H1 (cell line): ENCODE measurements around the gene PDE8A. TPM values are rescaled to one million over a fixed set of nuclear protein-coding genes. Genes with fewer than 3 reads are reported as not detected.

Experiments
- CTCF ChIA-PET: fragments of 300-600 bp; sonication (Branson Sonifier 250); formaldehyde crosslinking; loops from one replicate; lab custom pipeline; 2021; ENCODE audit not compliant: partially characterized antibody; lab: Charles Lee
- POLR2A ChIA-PET: fragments of 300-600 bp; sonication (Branson Sonifier 250); formaldehyde crosslinking; loops from one replicate; lab custom pipeline; 2021; ENCODE audit warnings: inconsistent platforms; ENCODE audit not compliant: partially characterized antibody; lab: Charles Lee
- DNase-seq, 2 experiments: peaks; one replicate each; pipeline versions ENCODE4 v3.0.0 to v3.0.0-alpha.2; 2010 to 2022; ENCODE audit warnings: low spot score in 2 of 2, low read depth in 1 of 2, mixed read lengths in 1 of 2
- FAIRE-seq: peaks from 2 replicates; lab custom pipeline; 2011; peaks lifted over from hg19 to GRCh38; lab: Jason Lieb, UNC
- H2AFZ ChIP-seq: 2 replicates; pipeline ENCODE4 v1.8.1; 2012; ENCODE audit warnings: low read length, inconsistent platforms
- H2AK5ac ChIP-seq: 2 replicates; pipeline ENCODE4 v1.6.1; 2013; ENCODE audit warnings: low read depth, low read length
- H2BK120ac ChIP-seq: replicated peaks from 2 replicates; pipeline ENCODE3; 2013; ENCODE audit warnings: low read depth, low read length, inconsistent platforms
- H2BK12ac ChIP-seq: 2 replicates; pipeline ENCODE4 v1.6.1; 2013; ENCODE audit warnings: low read depth, low read length
- H2BK15ac ChIP-seq: 2 replicates; pipeline ENCODE4 v1.6.1; 2013; ENCODE audit warnings: low read length
- H2BK20ac ChIP-seq: 2 replicates; pipeline ENCODE4 v1.6.1; 2013; ENCODE audit warnings: low read length
- H2BK5ac ChIP-seq: 2 replicates; pipeline ENCODE4 v1.6.1; 2013; ENCODE audit warnings: low read depth, low read length
- H3K14ac ChIP-seq: 2 replicates; pipeline ENCODE4 v1.6.1; 2013; ENCODE audit warnings: inconsistent platforms; ENCODE audit not compliant: insufficient read length
- H3K18ac ChIP-seq: 2 replicates; pipeline ENCODE4 v1.6.1; 2013; ENCODE audit warnings: low read length; ENCODE audit errors: extremely low read depth
- H3K23ac ChIP-seq: 2 replicates; pipeline ENCODE4 v1.6.1; 2013; ENCODE audit warnings: inconsistent platforms; ENCODE audit not compliant: insufficient read length
- H3K23me2 ChIP-seq: 2 replicates; pipeline ENCODE4 v1.6.1; 2013; ENCODE audit warnings: low read depth, low read length
- H3K27ac ChIP-seq: 2 replicates; pipeline ENCODE4 v1.6.1; 2011; ENCODE audit warnings: low read depth, low read length, inconsistent platforms
- H3K27me3 ChIP-seq, 4 experiments: replicated peaks in 1 of 4; 1 replicate in 1 of 4; 2 replicates in 3 of 4; pipeline versions ENCODE4 v1.6.1 to v1.8.1; 2011 to 2013; ENCODE audit warnings: low read length in 3 of 4, mild to moderate bottlenecking in 3 of 4, inconsistent platforms in 2 of 4, mixed read lengths in 2 of 4, moderate library complexity in 1 of 4; ENCODE audit not compliant: control insufficient read depth in 3 of 4, insufficient read depth in 3 of 4; ENCODE audit errors: extremely low read depth in 1 of 4
- H3K36me3 ChIP-seq, 4 experiments: 2 replicates each; pipeline versions ENCODE4 v1.6.1 to v1.8.1; 2011 to 2013; ENCODE audit warnings: mild to moderate bottlenecking in 4 of 4, low read length in 3 of 4, moderate library complexity in 2 of 4, control low read depth in 1 of 4, inconsistent platforms in 1 of 4; ENCODE audit not compliant: insufficient read depth in 4 of 4, control insufficient read depth in 2 of 4
- H3K4ac ChIP-seq: replicated peaks from 2 replicates; pipeline ENCODE3; 2013; ENCODE audit warnings: low read length, low read depth, mixed read lengths, inconsistent platforms; ENCODE audit not compliant: insufficient read length
- H3K4me1 ChIP-seq, 4 experiments: replicated peaks in 1 of 4; 1 replicate in 1 of 4; 2 replicates in 3 of 4; pipeline versions ENCODE4 v1.6.1 to v1.8.1; 2011 to 2013; ENCODE audit warnings: low read length in 3 of 4, inconsistent platforms in 2 of 4, mixed read lengths in 1 of 4; ENCODE audit not compliant: insufficient read depth in 4 of 4, control insufficient read depth in 3 of 4
- H3K4me2 ChIP-seq, 2 experiments: 2 replicates each; pipeline versions ENCODE4 v1.6.1 to v1.8.1; 2011 to 2013; ENCODE audit warnings: low read depth in 2 of 2, low read length in 2 of 2, control low read depth in 1 of 2, inconsistent platforms in 1 of 2, mild to moderate bottlenecking in 1 of 2; ENCODE audit not compliant: insufficient read depth in 1 of 2
- H3K4me3 ChIP-seq, 4 experiments: fragments of 200-600, 300-600 bp in 1 of 4; sonication (generic), shearing (Covaris generic), sonication (Bioruptor Twin) in 1 of 4; 2 replicates each; pipeline versions ENCODE4 v1.5.1 to v1.8.1; 2011 to 2016; ENCODE audit warnings: low read length in 4 of 4, low read depth in 3 of 4, control low read depth in 2 of 4, inconsistent platforms in 2 of 4, mild to moderate bottlenecking in 2 of 4, mixed read lengths in 1 of 4, moderate library complexity in 1 of 4; ENCODE audit not compliant: insufficient read depth in 2 of 4; ENCODE audit errors: extremely low read depth in 1 of 4
- H3K56ac ChIP-seq: replicated peaks from 2 replicates; pipeline ENCODE3; 2013; ENCODE audit warnings: low read depth, mild to moderate bottlenecking, mixed read lengths, low read length, inconsistent platforms; ENCODE audit not compliant: insufficient read length
- H3K79me1 ChIP-seq: 2 replicates; pipeline ENCODE4 v1.6.1; 2013; ENCODE audit warnings: low read depth, low read length, control low read depth
- H3K79me2 ChIP-seq, 2 experiments: 2 replicates each; pipeline versions ENCODE4 v1.6.1 to v1.8.1; 2012 to 2013; ENCODE audit warnings: low read length in 2 of 2, mild to moderate bottlenecking in 2 of 2, inconsistent platforms in 1 of 2; ENCODE audit not compliant: insufficient read depth in 2 of 2, control insufficient read depth in 1 of 2
- H3K9ac ChIP-seq, 4 experiments: replicated peaks in 1 of 4; 1 replicate in 1 of 4; 2 replicates in 3 of 4; pipeline versions ENCODE4 v1.6.1 to v1.8.1; 2011 to 2013; ENCODE audit warnings: low read depth in 3 of 4, low read length in 3 of 4, control low read depth in 2 of 4, mild to moderate bottlenecking in 2 of 4, moderate library complexity in 2 of 4, inconsistent platforms in 1 of 4; ENCODE audit errors: extremely low read depth in 1 of 4
- H3K9me3 ChIP-seq, 2 experiments: 2 replicates each; pipeline versions ENCODE4 v1.6.1 to v1.8.1; 2012 to 2013; ENCODE audit warnings: mild to moderate bottlenecking in 2 of 2, moderate library complexity in 2 of 2, control low read depth in 1 of 2, inconsistent platforms in 1 of 2, low read depth in 1 of 2, low read length in 1 of 2, mixed read lengths in 1 of 2; ENCODE audit not compliant: insufficient read depth in 2 of 2
- H4K20me1 ChIP-seq, 2 experiments: replicated peaks in 1 of 2; 2 replicates each; pipeline versions ENCODE3 to v1.8.1; 2011 to 2013; ENCODE audit warnings: inconsistent platforms in 2 of 2, low read length in 2 of 2, mild to moderate bottlenecking in 1 of 2; ENCODE audit not compliant: insufficient read depth in 2 of 2, control insufficient read depth in 1 of 2
- H4K5ac ChIP-seq: 2 replicates; pipeline ENCODE4 v1.6.1; 2013; ENCODE audit warnings: low read length, low read depth, mixed read lengths, inconsistent platforms; ENCODE audit not compliant: insufficient read length
- H4K8ac ChIP-seq: 2 replicates; pipeline ENCODE4 v1.8.0; 2013; ENCODE audit warnings: mild to moderate bottlenecking, moderate library complexity, low read length, inconsistent platforms; ENCODE audit not compliant: insufficient read depth; ENCODE audit errors: extremely low read depth
- H4K91ac ChIP-seq: replicated peaks from 2 replicates; pipeline ENCODE3; 2013; ENCODE audit warnings: low read length, mixed read lengths, inconsistent platforms; ENCODE audit not compliant: insufficient read length
- BRCA1 ChIP-seq: IDR thresholded peaks from 2 replicates; pipeline ENCODE4 v1.6.1; 2012; ENCODE audit warnings: low read depth, low read length, improper control_type of control experiment
- CBX8 ChIP-seq: fragments of 300-800, 300-1000 bp; sonication (generic); IDR thresholded peaks from 2 replicates; pipeline ENCODE4 v1.7.1; 2016; ENCODE audit warnings: low read depth, low read length, borderline replicate concordance
- EGR1 ChIP-seq: IDR thresholded peaks from 2 replicates; pipeline ENCODE4 v1.6.1; 2011; ENCODE audit warnings: low read depth, low read length, borderline replicate concordance
- RBBP5 ChIP-seq: IDR thresholded peaks from 2 replicates; pipeline ENCODE4 v1.7.1; 2012; ENCODE audit warnings: low read depth, mild to moderate bottlenecking, inconsistent platforms, low read length, moderate library complexity, borderline replicate concordance
- SIX5 ChIP-seq: IDR thresholded peaks from 2 replicates; pipeline ENCODE4 v1.6.1; 2011; ENCODE audit warnings: mild to moderate bottlenecking, low read depth, low read length
- SP2 ChIP-seq: IDR thresholded peaks from 2 replicates; pipeline ENCODE4 v1.6.1; 2012; ENCODE audit warnings: mild to moderate bottlenecking, low read length, inconsistent platforms
- WGBS, 2 experiments: shearing (Covaris generic) in 1 of 2; methylation state at CpG; one replicate each; pipeline versions ENCODE4 v1.1.6 to v1.1.7; 2013 to 2015; ENCODE audit warnings: low lambda C conversion rate in 2 of 2, mixed read lengths in 2 of 2, inconsistent platforms in 1 of 2, low coverage in 1 of 2, missing lambda C conversion rate in 1 of 2; ENCODE audit not compliant: insufficient replicate concordance in 2 of 2, insufficient coverage in 1 of 2, insufficient read length in 1 of 2; ENCODE audit errors: extremely low coverage in 1 of 2, missing lambda C conversion rate in 1 of 2; 5-methylcytosine and 5-hydroxymethylcytosine counted together
- polyA plus RNA-seq, 7 experiments: library from polyadenylated mRNA; depleted of rRNA in 3 of 7; stranded (reverse) in 5 of 7; unstranded in 2 of 7; fragments of >200 nt in 5 of 7; fragments of 200-250 nt in 2 of 7; gene quantifications; 1 replicate in 5 of 7; 2 replicates in 1 of 7; 4 replicates in 1 of 7; pipeline versions ENCODE4 v1.2.1 to v1.2.3, GENCODE V29; 2011 to 2013; ENCODE audit warnings: missing spikeins in 2 of 7, mixed read lengths in 2 of 7
- total RNA-seq: library from RNA; stranded (reverse); fragmentation: NEBNext Ultra II Directional; extraction: Animal tissue kit (Norgen Biotek cat#: 25700); gene quantifications from 2 replicates; pipeline ENCODE4 v1.2.1, GENCODE V29; 2021

The PDE8A gene
- total and polyA plus RNA-seq, 2 of the 8 experiments (the other 6 are each of a cell fraction or from before 2014, with no cell fraction given): 6.9 to 7.8 TPM

DNA sequence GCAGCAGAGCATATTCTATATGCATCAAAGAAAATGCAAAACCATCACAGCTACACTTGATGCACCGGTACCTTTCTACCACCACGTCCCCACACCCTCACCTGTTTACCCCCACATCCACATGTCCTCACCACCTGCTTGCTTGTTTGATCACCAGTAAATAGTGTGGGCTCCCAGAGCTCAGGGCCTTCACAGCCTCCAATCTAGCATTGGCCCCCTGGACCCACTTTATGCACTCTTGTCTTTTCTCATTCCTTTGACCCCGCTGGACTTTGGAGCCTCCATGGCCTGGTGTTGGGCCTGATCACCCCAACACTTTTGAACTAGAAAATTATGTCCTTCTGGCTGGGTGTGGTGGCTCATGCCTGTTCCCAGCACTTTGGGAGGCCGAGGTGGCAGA lies 190.1 kb downstream of the PDE8A start:
- H3K4me1 ChIP-seq: no peaks in the 10 kb centered on the region
- DNase-seq (no peak), FAIRE-seq (no peak)
- H3K27me3 ChIP-seq: no peaks in the 10 kb centered on the region
- H4K5ac ChIP-seq: no peak overlapping the region
- no peak overlapping the region for H3K56ac ChIP-seq
- H3K18ac ChIP-seq: no peak overlapping the region
- no peak overlapping the region for H2BK120ac ChIP-seq
- 83% methylated on average over 4 of the region's 4 CpGs; no CpG with 5 or more reads in 1 of the 2 experiments for WGBS, 2 experiments
- H3K23ac ChIP-seq: no peak overlapping the region
- no peak overlapping the region for H4K91ac ChIP-seq
- H2BK15ac ChIP-seq: no peak overlapping the region
- no peaks in the 10 kb centered on the region for H3K79me2 ChIP-seq
- no peak overlapping the region for H2BK20ac ChIP-seq
- no peak overlapping the region for H4K8ac ChIP-seq
- H3K27ac ChIP-seq: no peak overlapping the region
- no peak overlapping the region for H3K9ac ChIP-seq
- POLR2A ChIA-PET: no interaction called here
- no peak overlapping the region for H3K4ac ChIP-seq
- TF ChIP-seq SP2: no peak
- TF ChIP-seq SIX5: no peak
- TF ChIP-seq RBBP5: no peak
- TF ChIP-seq EGR1: no peak
- TF ChIP-seq CBX8: no peak
- no peak for TF ChIP-seq BRCA1
- no peak overlapping the region for H2AK5ac ChIP-seq
- H3K4me3 ChIP-seq: no peak overlapping the region
- H2BK12ac ChIP-seq: no peak overlapping the region
- no peak overlapping the region for H2BK5ac ChIP-seq
- CTCF ChIA-PET: interaction anchor here (0.9 kb wide), 1 partner anchor 217 kb away, joined by 3 read pairs; no protein-coding TSS in a partner anchor
- H2AFZ ChIP-seq: no peak overlapping the region
- no peaks in the 10 kb centered on the region for H3K23me2 ChIP-seq
- H3K79me1 ChIP-seq: no peaks in the 10 kb centered on the region
- H3K14ac ChIP-seq: no peak overlapping the region
- H3K4me2 ChIP-seq: no peak overlapping the region
- no peaks in the 10 kb centered on the region for H4K20me1 ChIP-seq
- peaks cover 0 to 4% (median 0%) of the 10 kb centered on the region in 4 experiments; a peak in 1 of 8 replicates for H3K36me3 ChIP-seq
- peaks cover 18 to 22% of the 10 kb centered on the region in 2 experiments for H3K9me3 ChIP-seq
